H1 (cell line): ENCODE results near the gene TCP11. TPM values are rescaled to one million over a fixed set of nuclear protein-coding genes. Genes with fewer than 3 reads are reported as not detected.

Source experiments
- CTCF ChIA-PET: fragments of 300-600 bp; sonication (Branson Sonifier 250); formaldehyde crosslinking; loops from one replicate; lab custom pipeline; 2021; ENCODE audit not compliant: partially characterized antibody; lab: Charles Lee
- POLR2A ChIA-PET: fragments of 300-600 bp; sonication (Branson Sonifier 250); formaldehyde crosslinking; loops from one replicate; lab custom pipeline; 2021; ENCODE audit warnings: inconsistent platforms; ENCODE audit not compliant: partially characterized antibody; lab: Charles Lee
- DNase-seq, 2 experiments: peaks; one replicate each; pipeline versions ENCODE4 v3.0.0 to v3.0.0-alpha.2; 2010 to 2022; ENCODE audit warnings: low spot score in 2 of 2, low read depth in 1 of 2, mixed read lengths in 1 of 2
- FAIRE-seq: peaks from 2 replicates; lab custom pipeline; 2011; peaks lifted over from hg19 to GRCh38; lab: Jason Lieb, UNC
- H2AFZ ChIP-seq: 2 replicates; pipeline ENCODE4 v1.8.1; 2012; ENCODE audit warnings: low read length, inconsistent platforms
- H2AK5ac ChIP-seq: 2 replicates; pipeline ENCODE4 v1.6.1; 2013; ENCODE audit warnings: low read depth, low read length
- H2BK120ac ChIP-seq: replicated peaks from 2 replicates; pipeline ENCODE3; 2013; ENCODE audit warnings: low read depth, low read length, inconsistent platforms
- H2BK12ac ChIP-seq: 2 replicates; pipeline ENCODE4 v1.6.1; 2013; ENCODE audit warnings: low read depth, low read length
- H2BK15ac ChIP-seq: 2 replicates; pipeline ENCODE4 v1.6.1; 2013; ENCODE audit warnings: low read length
- H2BK20ac ChIP-seq: 2 replicates; pipeline ENCODE4 v1.6.1; 2013; ENCODE audit warnings: low read length
- H2BK5ac ChIP-seq: 2 replicates; pipeline ENCODE4 v1.6.1; 2013; ENCODE audit warnings: low read depth, low read length
- H3K14ac ChIP-seq: 2 replicates; pipeline ENCODE4 v1.6.1; 2013; ENCODE audit warnings: inconsistent platforms; ENCODE audit not compliant: insufficient read length
- H3K18ac ChIP-seq: 2 replicates; pipeline ENCODE4 v1.6.1; 2013; ENCODE audit warnings: low read length; ENCODE audit errors: extremely low read depth
- H3K23ac ChIP-seq: 2 replicates; pipeline ENCODE4 v1.6.1; 2013; ENCODE audit warnings: inconsistent platforms; ENCODE audit not compliant: insufficient read length
- H3K23me2 ChIP-seq: 2 replicates; pipeline ENCODE4 v1.6.1; 2013; ENCODE audit warnings: low read depth, low read length
- H3K27ac ChIP-seq: 2 replicates; pipeline ENCODE4 v1.6.1; 2011; ENCODE audit warnings: low read depth, low read length, inconsistent platforms
- H3K27me3 ChIP-seq, 4 experiments: replicated peaks in 1 of 4; 1 replicate in 1 of 4; 2 replicates in 3 of 4; pipeline versions ENCODE4 v1.6.1 to v1.8.1; 2011 to 2013; ENCODE audit warnings: low read length in 3 of 4, mild to moderate bottlenecking in 3 of 4, inconsistent platforms in 2 of 4, mixed read lengths in 2 of 4, moderate library complexity in 1 of 4; ENCODE audit not compliant: control insufficient read depth in 3 of 4, insufficient read depth in 3 of 4; ENCODE audit errors: extremely low read depth in 1 of 4
- H3K36me3 ChIP-seq, 4 experiments: 2 replicates each; pipeline versions ENCODE4 v1.6.1 to v1.8.1; 2011 to 2013; ENCODE audit warnings: mild to moderate bottlenecking in 4 of 4, low read length in 3 of 4, moderate library complexity in 2 of 4, control low read depth in 1 of 4, inconsistent platforms in 1 of 4; ENCODE audit not compliant: insufficient read depth in 4 of 4, control insufficient read depth in 2 of 4
- H3K4ac ChIP-seq: replicated peaks from 2 replicates; pipeline ENCODE3; 2013; ENCODE audit warnings: low read length, low read depth, mixed read lengths, inconsistent platforms; ENCODE audit not compliant: insufficient read length
- H3K4me1 ChIP-seq, 4 experiments: replicated peaks in 1 of 4; 1 replicate in 1 of 4; 2 replicates in 3 of 4; pipeline versions ENCODE4 v1.6.1 to v1.8.1; 2011 to 2013; ENCODE audit warnings: low read length in 3 of 4, inconsistent platforms in 2 of 4, mixed read lengths in 1 of 4; ENCODE audit not compliant: insufficient read depth in 4 of 4, control insufficient read depth in 3 of 4
- H3K4me2 ChIP-seq, 2 experiments: 2 replicates each; pipeline versions ENCODE4 v1.6.1 to v1.8.1; 2011 to 2013; ENCODE audit warnings: low read depth in 2 of 2, low read length in 2 of 2, control low read depth in 1 of 2, inconsistent platforms in 1 of 2, mild to moderate bottlenecking in 1 of 2; ENCODE audit not compliant: insufficient read depth in 1 of 2
- H3K4me3 ChIP-seq, 4 experiments: fragments of 200-600, 300-600 bp in 1 of 4; sonication (generic), shearing (Covaris generic), sonication (Bioruptor Twin) in 1 of 4; 2 replicates each; pipeline versions ENCODE4 v1.5.1 to v1.8.1; 2011 to 2016; ENCODE audit warnings: low read length in 4 of 4, low read depth in 3 of 4, control low read depth in 2 of 4, inconsistent platforms in 2 of 4, mild to moderate bottlenecking in 2 of 4, mixed read lengths in 1 of 4, moderate library complexity in 1 of 4; ENCODE audit not compliant: insufficient read depth in 2 of 4; ENCODE audit errors: extremely low read depth in 1 of 4
- H3K56ac ChIP-seq: replicated peaks from 2 replicates; pipeline ENCODE3; 2013; ENCODE audit warnings: low read depth, mild to moderate bottlenecking, mixed read lengths, low read length, inconsistent platforms; ENCODE audit not compliant: insufficient read length
- H3K79me1 ChIP-seq: 2 replicates; pipeline ENCODE4 v1.6.1; 2013; ENCODE audit warnings: low read depth, low read length, control low read depth
- H3K79me2 ChIP-seq, 2 experiments: 2 replicates each; pipeline versions ENCODE4 v1.6.1 to v1.8.1; 2012 to 2013; ENCODE audit warnings: low read length in 2 of 2, mild to moderate bottlenecking in 2 of 2, inconsistent platforms in 1 of 2; ENCODE audit not compliant: insufficient read depth in 2 of 2, control insufficient read depth in 1 of 2
- H3K9ac ChIP-seq, 4 experiments: replicated peaks in 1 of 4; 1 replicate in 1 of 4; 2 replicates in 3 of 4; pipeline versions ENCODE4 v1.6.1 to v1.8.1; 2011 to 2013; ENCODE audit warnings: low read depth in 3 of 4, low read length in 3 of 4, control low read depth in 2 of 4, mild to moderate bottlenecking in 2 of 4, moderate library complexity in 2 of 4, inconsistent platforms in 1 of 4; ENCODE audit errors: extremely low read depth in 1 of 4
- H3K9me3 ChIP-seq, 2 experiments: 2 replicates each; pipeline versions ENCODE4 v1.6.1 to v1.8.1; 2012 to 2013; ENCODE audit warnings: mild to moderate bottlenecking in 2 of 2, moderate library complexity in 2 of 2, control low read depth in 1 of 2, inconsistent platforms in 1 of 2, low read depth in 1 of 2, low read length in 1 of 2, mixed read lengths in 1 of 2; ENCODE audit not compliant: insufficient read depth in 2 of 2
- H4K20me1 ChIP-seq, 2 experiments: replicated peaks in 1 of 2; 2 replicates each; pipeline versions ENCODE3 to v1.8.1; 2011 to 2013; ENCODE audit warnings: inconsistent platforms in 2 of 2, low read length in 2 of 2, mild to moderate bottlenecking in 1 of 2; ENCODE audit not compliant: insufficient read depth in 2 of 2, control insufficient read depth in 1 of 2
- H4K5ac ChIP-seq: 2 replicates; pipeline ENCODE4 v1.6.1; 2013; ENCODE audit warnings: low read length, low read depth, mixed read lengths, inconsistent platforms; ENCODE audit not compliant: insufficient read length
- H4K8ac ChIP-seq: 2 replicates; pipeline ENCODE4 v1.8.0; 2013; ENCODE audit warnings: mild to moderate bottlenecking, moderate library complexity, low read length, inconsistent platforms; ENCODE audit not compliant: insufficient read depth; ENCODE audit errors: extremely low read depth
- H4K91ac ChIP-seq: replicated peaks from 2 replicates; pipeline ENCODE3; 2013; ENCODE audit warnings: low read length, mixed read lengths, inconsistent platforms; ENCODE audit not compliant: insufficient read length
- BRCA1 ChIP-seq: IDR thresholded peaks from 2 replicates; pipeline ENCODE4 v1.6.1; 2012; ENCODE audit warnings: low read depth, low read length, improper control_type of control experiment
- EGR1 ChIP-seq: IDR thresholded peaks from 2 replicates; pipeline ENCODE4 v1.6.1; 2011; ENCODE audit warnings: low read depth, low read length, borderline replicate concordance
- EP300 ChIP-seq, 2 experiments: IDR thresholded peaks; 1 replicate in 1 of 2; 2 replicates in 1 of 2; pipeline ENCODE4 v1.6.1; 2011 to 2012; ENCODE audit warnings: low read depth in 2 of 2, low read length in 2 of 2, mild to moderate bottlenecking in 2 of 2, borderline replicate concordance in 1 of 2, inconsistent platforms in 1 of 2, moderate library complexity in 1 of 2
- FOSL1 ChIP-seq: IDR thresholded peaks from 2 replicates; pipeline ENCODE4 v1.6.1; 2011; ENCODE audit warnings: mild to moderate bottlenecking, low read depth, low read length, moderate library complexity; ENCODE audit not compliant: insufficient read depth
- GABPA ChIP-seq: IDR thresholded peaks from 2 replicates; pipeline ENCODE4 v1.6.1; 2011; ENCODE audit warnings: mild to moderate bottlenecking, low read length, moderate library complexity, borderline replicate concordance; ENCODE audit not compliant: insufficient read depth
- GTF2F1 ChIP-seq: IDR thresholded peaks from 2 replicates; pipeline ENCODE4 v1.6.1; 2012; ENCODE audit warnings: low read depth, low read length, improper control_type of control experiment, borderline replicate concordance
- JUN ChIP-seq: IDR thresholded peaks from 2 replicates; pipeline ENCODE4 v1.6.1; 2011; ENCODE audit warnings: low read depth, mild to moderate bottlenecking, improper control_type of control experiment, low read length
- NRF1 ChIP-seq: IDR thresholded peaks from 2 replicates; pipeline ENCODE4 v1.6.1; 2011; ENCODE audit warnings: mild to moderate bottlenecking, low read depth, low read length, improper control_type of control experiment
- POLR2AphosphoS5 ChIP-seq: IDR thresholded peaks from 2 replicates; pipeline ENCODE4 v1.6.1; 2011; ENCODE audit warnings: low read depth, low read length
- TAF1 ChIP-seq: IDR thresholded peaks from 2 replicates; pipeline ENCODE4 v1.6.1; 2011; ENCODE audit warnings: mild to moderate bottlenecking, low read depth, low read length
- WGBS, 2 experiments: shearing (Covaris generic) in 1 of 2; methylation state at CpG; one replicate each; pipeline versions ENCODE4 v1.1.6 to v1.1.7; 2013 to 2015; ENCODE audit warnings: low lambda C conversion rate in 2 of 2, mixed read lengths in 2 of 2, inconsistent platforms in 1 of 2, low coverage in 1 of 2, missing lambda C conversion rate in 1 of 2; ENCODE audit not compliant: insufficient replicate concordance in 2 of 2, insufficient coverage in 1 of 2, insufficient read length in 1 of 2; ENCODE audit errors: extremely low coverage in 1 of 2, missing lambda C conversion rate in 1 of 2; 5-methylcytosine and 5-hydroxymethylcytosine counted together
- polyA plus RNA-seq, 7 experiments: library from polyadenylated mRNA; depleted of rRNA in 3 of 7; stranded (reverse) in 5 of 7; unstranded in 2 of 7; fragments of >200 nt in 5 of 7; fragments of 200-250 nt in 2 of 7; gene quantifications; 1 replicate in 5 of 7; 2 replicates in 1 of 7; 4 replicates in 1 of 7; pipeline versions ENCODE4 v1.2.1 to v1.2.3, GENCODE V29; 2011 to 2013; ENCODE audit warnings: missing spikeins in 2 of 7, mixed read lengths in 2 of 7
- total RNA-seq: library from RNA; stranded (reverse); fragmentation: NEBNext Ultra II Directional; extraction: Animal tissue kit (Norgen Biotek cat#: 25700); gene quantifications from 2 replicates; pipeline ENCODE4 v1.2.1, GENCODE V29; 2021

The TCP11 gene
- total and polyA plus RNA-seq, 2 of the 8 experiments (the other 6 are each of a cell fraction or from before 2014, with no cell fraction given): 0.11 TPM; not detected in 1

DNA sequence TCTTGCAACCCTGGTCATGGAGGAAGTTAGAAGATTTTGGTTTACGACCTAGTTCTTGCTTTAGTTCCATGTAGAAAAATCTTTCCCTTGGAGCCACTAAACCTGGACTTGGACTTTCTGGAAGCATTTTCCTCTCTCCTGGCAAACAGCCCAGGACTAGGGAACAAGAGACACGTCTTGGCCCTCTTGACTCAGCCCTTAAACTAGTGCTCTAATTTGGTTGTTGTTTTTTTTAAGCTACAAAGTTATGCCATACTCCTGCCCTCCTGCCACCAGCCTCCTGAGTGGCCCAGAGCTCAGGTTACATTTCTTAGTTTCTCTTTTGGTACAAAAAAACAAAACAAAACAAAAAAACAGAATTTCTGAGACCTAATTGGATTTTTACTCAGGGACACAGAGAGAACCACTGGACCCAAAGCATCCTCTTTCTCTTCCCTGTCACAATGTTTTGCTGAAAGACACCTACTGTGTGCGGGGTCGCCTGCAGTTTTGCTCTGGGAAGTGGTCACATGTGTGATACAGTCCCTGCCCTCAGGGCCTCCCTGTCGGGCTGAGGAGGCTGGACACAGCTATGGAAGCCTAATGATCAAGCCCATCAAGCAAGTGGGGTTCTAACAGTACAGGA, 40.3 kb upstream of the TCP11 start:
- Histone ChIP-seq H3K79me1 (no peaks in the 10 kb centered on the region), H3K36me3 (no peaks in the 10 kb centered on the region), H3K14ac (no peak overlapping the region), H3K23ac (no peak overlapping the region), H2BK5ac (no peak overlapping the region), H3K23me2 (no peaks in the 10 kb centered on the region; the same call in 1 of the 2 replicates), H2BK12ac (no peak overlapping the region), H4K91ac (no peak overlapping the region), H2BK15ac (no peak overlapping the region), H2AK5ac (no peak overlapping the region), H3K4ac (no peak overlapping the region), H2AFZ (0 out of 2 replicates have a peak overlapping the region, but pooled peaks have one; percentile 17), H3K4me3 (no peak overlapping the region), H3K56ac (no peak overlapping the region), H3K9ac (no peak overlapping the region), H3K4me2 (peak overlapping the region in 1 of 2 experiments; percentile 20; a peak in 1 of 4 replicates), H3K27ac (no peak overlapping the region), H3K79me2 (no peaks in the 10 kb centered on the region), H4K20me1 (no peaks in the 10 kb centered on the region), H2BK120ac (no peak overlapping the region), H3K9me3 (no peaks in the 10 kb centered on the region), H3K27me3 (peaks cover 0 to 14% (median 4%) of the 10 kb centered on the region in 4 experiments; a peak in 4 of 7 replicates), H4K5ac (no peak overlapping the region), H3K4me1 (peaks cover 0 to 5% (median 4%) of the 10 kb centered on the region in 4 experiments; a peak in 5 of 7 replicates), H2BK20ac (no peak overlapping the region), H3K18ac (no peak overlapping the region), H4K8ac (no peak overlapping the region)
- ChIA-PET POLR2A (interaction anchor here (1.2 kb wide), 1 partner anchor 60 kb away, joined by 4 read pairs; no protein-coding TSS in a partner anchor), CTCF (interaction anchor here (1.0 to 4.8 kb wide), 5 partner anchors 8 to 59 kb away, joined by 5 to 35 read pairs (median 8); no protein-coding TSS in a partner anchor)
- WGBS, 2 experiments: 72% methylated on average over 5 of the region's 5 CpGs; no CpG with 5 or more reads in 1 of the 2 experiments
- FAIRE-seq (no peak), DNase-seq (no peak)
- TF ChIP-seq EGR1 (no peak), TAF1 (no peak), EP300 (IDR thresholded peaks at IDR 0.05; ENCODE audit: borderline replicate concordance in 1 of 2, low read depth in 2 of 2, low read length in 2 of 2) (no peak), BRCA1 (no peak), GABPA (no peak), GTF2F1 (no peak), POLR2AphosphoS5 (no peak), NRF1 (no peak), FOSL1 (no peak), JUN (no peak)
